ENCODE data around the gene SFT2D1.

SFT2D1 gene

GRCh38 chr6:166344240-166344639, 1.9 kb upstream of the SFT2D1 start:
- DNase-seq (ENCODE audit: low spot score), result no peak
- TF ChIP-seq CTCF (IDR thresholded peaks at IDR 0.05; ENCODE audit: extremely low read depth, insufficient read depth, missing control alignments), result no peak
- in situ Hi-C loops (cut with MboI; ENCODE audit: low pct_unique_long_range_greater_than_20kb, low sequenced_read_pairs, unreplicated experiment), result no loop called here

- no peak for TF ChIP-seq CTCF (IDR thresholded peaks at IDR 0.05; ENCODE audit: extremely low read depth, insufficient read depth, missing control alignments)
- in situ Hi-C loops (cut with MboI; ENCODE audit: low pct_unique_long_range_greater_than_20kb, low sequenced_read_pairs, unreplicated experiment), result no loop called here
- DNase-seq (ENCODE audit: low spot score), result no peak
These were observed 774 bp upstream of the SFT2D1 start for GRCh38 chr6:166343150-166343487.

- DNase-seq (ENCODE audit: low spot score), result no peak
- in situ Hi-C loops (cut with MboI; ENCODE audit: low pct_unique_long_range_greater_than_20kb, low sequenced_read_pairs, unreplicated experiment), result no loop called here
These were observed 382 bp downstream of the SFT2D1 start for GRCh38 chr6:166341977-166342348.

GRCh38 chr6:166341464-166341863, 881 bp downstream of the SFT2D1 start:
- no peak for DNase-seq (ENCODE audit: low spot score)
- in situ Hi-C loops (cut with MboI; ENCODE audit: low pct_unique_long_range_greater_than_20kb, low sequenced_read_pairs, unreplicated experiment), result no loop called here
- no peak for TF ChIP-seq CTCF (IDR thresholded peaks at IDR 0.05; ENCODE audit: extremely low read depth, insufficient read depth, missing control alignments)

More at GRCh38 chr6:166341977-166342348, 382 bp downstream of the SFT2D1 start:
- TF ChIP-seq CTCF (IDR thresholded peaks at IDR 0.05; ENCODE audit: extremely low read depth, insufficient read depth, missing control alignments), result no peak

DNA sequence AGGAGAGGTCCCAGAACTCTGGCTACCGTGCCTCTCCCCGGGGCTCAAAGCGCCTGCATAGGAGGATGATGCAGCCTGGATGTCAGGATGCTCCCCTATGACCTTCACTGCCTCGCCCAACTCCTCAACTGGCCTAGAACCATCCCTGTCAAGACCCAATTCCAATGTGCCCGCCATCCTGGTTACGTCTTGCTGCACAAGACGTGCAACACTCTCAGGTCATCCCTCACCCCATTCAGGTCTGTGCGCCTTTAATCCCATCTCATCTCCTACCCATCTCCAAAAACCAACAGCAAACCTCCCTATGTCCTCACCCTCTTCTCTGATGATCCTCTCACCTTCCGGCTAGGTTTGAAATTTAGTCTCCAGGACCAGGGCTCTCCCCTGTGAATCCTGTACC, 3.5 kb downstream of the SFT2D1 start:
- in situ Hi-C loops (cut with MboI; ENCODE audit: low pct_unique_long_range_greater_than_20kb, low sequenced_read_pairs, unreplicated experiment), result no loop called here
- no peak for TF ChIP-seq CTCF (IDR thresholded peaks at IDR 0.05; ENCODE audit: extremely low read depth, insufficient read depth, missing control alignments)

DNA sequence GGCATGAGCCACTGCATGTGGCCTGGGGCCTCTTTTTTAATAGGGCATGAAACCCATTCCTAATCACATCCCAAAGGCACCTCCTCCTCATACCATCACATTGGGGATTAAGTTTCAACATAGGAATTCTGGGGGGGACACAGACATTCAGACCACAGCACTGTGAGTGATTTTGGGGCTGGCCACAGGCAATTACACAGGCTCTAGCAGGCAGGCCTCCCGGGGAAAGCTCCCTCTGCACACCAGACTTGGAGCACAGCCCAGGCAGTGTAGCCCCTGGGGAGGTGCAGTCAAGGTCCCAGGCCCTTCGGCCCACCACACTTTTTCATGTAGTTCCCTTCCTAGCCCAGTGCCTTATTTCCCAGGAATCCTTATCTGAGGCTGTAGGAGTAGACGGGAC, 5.5 kb downstream of the SFT2D1 start:
- in situ Hi-C loops (cut with MboI; ENCODE audit: low pct_unique_long_range_greater_than_20kb, low sequenced_read_pairs, unreplicated experiment), result no loop called here
- no peak for DNase-seq (ENCODE audit: low spot score)
- TF ChIP-seq CTCF (IDR thresholded peaks at IDR 0.05; ENCODE audit: extremely low read depth, insufficient read depth, missing control alignments), result no peak

More for the DNA sequence above, 3.5 kb downstream of the SFT2D1 start:
- no peak for DNase-seq (ENCODE audit: low spot score)

Measured in GM13977 (cell line).